Measurements from ENCODE around the gene GON7.
"Not testable (repeated sequence)": the region's sequence is repeated elsewhere in the genome, so short reads cannot be mapped to it uniquely, and the experiment has no call there.

GON7 gene

GRCh38 chr14:93184391-93185348 is 22.2 kb downstream of the GON7 start, which contains the start of the genes LYSET and MOAP1:
Gene LYSET (plus strand): TSS chr14:93185317. CDS start chr14:93185406, 89 bp downstream.
Gene MOAP1 (minus strand): TSS chr14:93184897. CDS start chr14:93184242, 655 bp downstream.
- TF ChIP-seq, protein P1, sequence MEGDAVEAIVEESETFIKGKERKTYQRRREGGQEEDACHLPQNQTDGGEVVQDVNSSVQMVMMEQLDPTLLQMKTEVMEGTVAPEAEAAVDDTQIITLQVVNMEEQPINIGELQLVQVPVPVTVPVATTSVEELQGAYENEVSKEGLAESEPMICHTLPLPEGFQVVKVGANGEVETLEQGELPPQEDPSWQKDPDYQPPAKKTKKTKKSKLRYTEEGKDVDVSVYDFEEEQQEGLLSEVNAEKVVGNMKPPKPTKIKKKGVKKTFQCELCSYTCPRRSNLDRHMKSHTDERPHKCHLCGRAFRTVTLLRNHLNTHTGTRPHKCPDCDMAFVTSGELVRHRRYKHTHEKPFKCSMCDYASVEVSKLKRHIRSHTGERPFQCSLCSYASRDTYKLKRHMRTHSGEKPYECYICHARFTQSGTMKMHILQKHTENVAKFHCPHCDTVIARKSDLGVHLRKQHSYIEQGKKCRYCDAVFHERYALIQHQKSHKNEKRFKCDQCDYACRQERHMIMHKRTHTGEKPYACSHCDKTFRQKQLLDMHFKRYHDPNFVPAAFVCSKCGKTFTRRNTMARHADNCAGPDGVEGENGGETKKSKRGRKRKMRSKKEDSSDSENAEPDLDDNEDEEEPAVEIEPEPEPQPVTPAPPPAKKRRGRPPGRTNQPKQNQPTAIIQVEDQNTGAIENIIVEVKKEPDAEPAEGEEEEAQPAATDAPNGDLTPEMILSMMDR (IDR thresholded peaks at IDR 0.05; ENCODE audit: low read depth, low read length), result peak; percentile 8
- peak within 1 kb of the TSS; percentile 84 for H3K4me3 ChIP-seq (ENCODE audit: low read depth, low read length)
- in situ Hi-C loops (cut with HindIII; ENCODE audit: low sequenced_read_pairs), result no loop called here
- peak; percentile 86 for DNase-seq (ENCODE audit: low read depth, low spot score)

DNA sequence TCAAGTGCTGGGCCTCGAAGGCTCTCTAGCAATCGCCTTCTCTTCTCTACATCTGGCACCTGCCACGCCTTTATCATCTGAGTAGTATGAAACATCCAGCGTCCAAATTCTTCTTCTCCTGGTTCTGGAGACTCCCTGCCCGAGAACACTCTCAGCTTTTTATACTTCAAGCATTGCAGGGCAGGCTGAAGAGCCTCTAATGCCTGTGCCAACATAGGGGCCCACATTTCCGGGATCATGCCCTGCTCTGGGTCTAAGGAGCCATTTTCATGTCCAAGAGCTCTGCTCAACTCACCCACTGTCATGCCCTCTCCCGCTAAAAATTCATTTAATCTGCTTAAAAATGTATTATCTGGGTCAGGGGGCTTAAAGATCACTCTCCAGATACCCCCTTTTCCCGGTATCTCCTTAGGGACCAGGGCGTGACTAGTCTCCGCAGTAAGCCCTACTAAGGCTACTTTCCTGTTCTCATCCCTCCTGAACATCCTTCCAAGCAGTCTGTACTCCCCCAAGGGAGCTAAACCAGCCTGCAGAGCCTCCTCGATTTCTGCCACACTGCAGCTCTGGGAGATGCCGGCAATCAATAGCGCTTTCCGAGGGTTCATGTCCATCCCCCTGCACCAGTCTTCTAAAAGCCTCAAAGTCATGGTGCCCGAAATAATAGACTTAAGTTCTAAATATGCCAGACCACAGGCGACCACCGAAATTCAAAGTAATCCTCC is 23.1 kb downstream of the GON7 start:
- TF ChIP-seq, protein P1 (IDR thresholded peaks at IDR 0.05; ENCODE audit: low read depth, low read length), result no peak
- DNase-seq (ENCODE audit: low read depth, low spot score), result no peak
- H3K4me3 ChIP-seq (ENCODE audit: low read depth, low read length), result peak overlapping the region; percentile 84
- in situ Hi-C loops (cut with HindIII; ENCODE audit: low sequenced_read_pairs), result no loop called here

GRCh38 chr14:93175492-93175891 is 31.4 kb downstream of the GON7 start:
- in situ Hi-C loops (cut with HindIII; ENCODE audit: low sequenced_read_pairs), result no loop called here
- TF ChIP-seq, protein P1 (IDR thresholded peaks at IDR 0.05; ENCODE audit: low read depth, low read length), result no peak
- H3K4me3 ChIP-seq (ENCODE audit: low read depth, low read length), result no peak overlapping the region
- no peak for DNase-seq (ENCODE audit: low read depth, low spot score)

- DNase-seq (ENCODE audit: low read depth, low spot score); in situ Hi-C loops (cut with HindIII; ENCODE audit: low sequenced_read_pairs); H3K4me3 ChIP-seq (ENCODE audit: low read depth, low read length): not testable (repeated sequence)
These were observed 32.1 kb downstream of the GON7 start for GRCh38 chr14:93174731-93175130.

- TF ChIP-seq, protein P1 (IDR thresholded peaks at IDR 0.05; ENCODE audit: low read depth, low read length), result no peak
- no peak overlapping the region for H3K4me3 ChIP-seq (ENCODE audit: low read depth, low read length)
- in situ Hi-C loops (cut with HindIII; ENCODE audit: low sequenced_read_pairs), result no loop called here
- DNase-seq (ENCODE audit: low read depth, low spot score), result no peak
These were observed 32.9 kb downstream of the GON7 start for GRCh38 chr14:93173943-93174395.

DNA sequence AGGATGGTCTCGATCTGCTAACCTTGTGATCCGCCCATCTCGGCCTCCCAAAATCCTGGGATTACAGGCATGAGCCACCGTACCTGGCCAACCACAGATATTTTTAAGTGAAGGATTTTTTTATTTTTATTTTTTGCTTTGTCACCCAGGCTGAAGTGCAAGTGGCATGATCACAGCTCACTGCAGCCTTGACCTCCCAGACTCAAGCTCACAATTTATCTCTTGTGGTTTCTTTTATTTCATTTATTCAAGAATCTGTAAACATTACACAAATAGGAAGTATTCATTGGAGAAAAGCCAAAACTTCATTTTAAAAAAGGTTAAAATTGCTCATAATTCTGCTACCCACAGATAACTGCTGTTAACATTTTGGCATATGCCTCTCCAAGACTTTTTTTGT is 35.5 kb downstream of the GON7 start:
- no peak overlapping the region for H3K4me3 ChIP-seq (ENCODE audit: low read depth, low read length)
- in situ Hi-C loops (cut with HindIII; ENCODE audit: low sequenced_read_pairs), result no loop called here
- TF ChIP-seq, protein P1 (IDR thresholded peaks at IDR 0.05; ENCODE audit: low read depth, low read length), result no peak
- DNase-seq (ENCODE audit: low read depth, low spot score), result no peak

DNA sequence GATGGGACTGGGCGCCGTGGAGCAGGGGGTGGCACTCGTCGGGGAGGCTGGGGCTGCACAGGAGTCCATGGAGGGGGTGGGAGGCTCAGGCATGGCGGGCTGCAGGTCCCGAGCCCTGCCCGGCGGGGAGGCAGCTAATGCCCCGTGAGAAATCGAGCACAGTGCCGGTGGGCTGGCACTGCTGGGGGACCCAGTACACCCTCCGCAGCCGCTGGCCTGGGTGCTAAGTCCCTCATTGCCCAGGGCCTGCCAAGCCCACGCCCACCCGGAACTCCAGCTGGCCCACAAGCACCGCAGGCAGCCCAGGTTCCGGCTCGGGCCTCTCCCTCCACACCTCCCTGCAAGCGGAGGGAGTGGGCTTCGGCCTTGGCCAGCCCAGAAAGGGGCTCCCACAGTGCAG is 36.7 kb downstream of the GON7 start:
- H3K4me3 ChIP-seq (ENCODE audit: low read depth, low read length); DNase-seq (ENCODE audit: low read depth, low spot score); in situ Hi-C loops (cut with HindIII; ENCODE audit: low sequenced_read_pairs): not testable (repeated sequence)

DNA sequence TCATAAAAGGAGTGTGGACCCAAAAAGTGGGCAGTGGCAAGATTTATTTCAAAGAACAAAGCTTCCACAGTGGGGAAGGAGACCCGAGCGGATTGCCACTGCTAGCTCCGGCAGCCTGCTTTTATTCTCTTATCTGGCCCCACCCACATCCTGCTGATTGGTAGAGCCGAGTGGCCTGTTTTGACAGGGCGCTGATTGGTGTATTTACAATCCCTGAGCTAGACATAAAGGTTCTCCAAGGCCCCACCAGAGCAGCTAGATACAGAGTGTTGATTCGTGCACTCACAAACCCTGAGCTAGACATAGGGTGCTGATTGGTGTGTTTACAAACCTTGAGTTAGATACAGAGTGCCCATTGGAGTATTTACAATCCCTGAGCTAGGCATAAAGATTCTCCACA is 37.2 kb downstream of the GON7 start:
- in situ Hi-C loops (cut with HindIII; ENCODE audit: low sequenced_read_pairs); H3K4me3 ChIP-seq (ENCODE audit: low read depth, low read length); DNase-seq (ENCODE audit: low read depth, low spot score): not testable (repeated sequence)

DNA sequence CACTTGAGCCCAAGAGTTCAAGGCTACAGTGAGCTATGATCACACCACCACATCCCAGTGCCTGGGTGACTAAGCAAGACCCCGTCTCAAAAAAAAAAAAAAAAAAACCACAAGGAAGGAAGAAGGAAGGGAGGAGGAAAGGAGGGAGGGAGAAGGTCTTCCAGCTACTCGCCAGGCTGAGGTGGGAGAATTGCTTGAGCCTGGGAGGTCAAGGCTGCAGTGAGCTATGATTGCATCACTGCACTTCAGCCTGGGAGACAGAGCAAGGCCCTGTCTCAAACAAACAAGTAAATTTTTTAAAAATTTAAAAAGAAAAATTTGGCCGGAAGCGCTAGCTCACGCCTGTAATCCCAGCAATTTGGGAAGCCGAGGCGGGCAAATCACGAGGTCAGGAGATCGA is 38.3 kb downstream of the GON7 start:
- in situ Hi-C loops (cut with HindIII; ENCODE audit: low sequenced_read_pairs); H3K4me3 ChIP-seq (ENCODE audit: low read depth, low read length); DNase-seq (ENCODE audit: low read depth, low spot score): not testable (repeated sequence)

- DNase-seq (ENCODE audit: low read depth, low spot score); in situ Hi-C loops (cut with HindIII; ENCODE audit: low sequenced_read_pairs); H3K4me3 ChIP-seq (ENCODE audit: low read depth, low read length): not testable (repeated sequence)
These were observed 41.3 kb downstream of the GON7 start for GRCh38 chr14:93165271-93166265.
